Esophagus muscularis mucosa (tissue), 4 donors: Measurements from ENCODE around the gene RAD51B.

ENCODE experiments used
- CTCF ChIP-seq, 3 experiments: fragments of 200-600 bp in 2 of 3; fragments of 450-650 bp in 1 of 3; sonication (generic) in 2 of 3; IDR thresholded peaks; one replicate each; pipeline ENCODE4 v1.5.1; 2017 to 2019; ENCODE audit warnings: antibody characterized with exemption in 3 of 3, mild to moderate bottlenecking in 2 of 3, moderate library complexity in 1 of 3
- EP300 ChIP-seq: sonication (generic); formaldehyde crosslinking; IDR thresholded peaks from one replicate; pipeline ENCODE4 v1.6.1; 2017; ENCODE audit warnings: antibody characterized with exemption
- POLR2A ChIP-seq: fragments of 450-650 bp; IDR thresholded peaks from one replicate; pipeline ENCODE4 v1.6.1; 2017; ENCODE audit warnings: antibody characterized with exemption, moderate library complexity, mild to moderate bottlenecking, low read depth
- POLR2AphosphoS5 ChIP-seq, 2 donors: sonication (generic); formaldehyde crosslinking; IDR thresholded peaks; one replicate each; pipeline ENCODE4 v1.6.1; 2017; ENCODE audit warnings: antibody characterized with exemption in 2 of 2

- TF ChIP-seq CTCF (IDR thresholded peaks at IDR 0.05) (no peak), EP300 (no peak), POLR2A (no peak), POLR2AphosphoS5 (IDR thresholded peaks at IDR 0.05) (no peak)
Observed at GRCh38 chr14:68630081-68630571, 810.5 kb downstream of the RAD51B start.
